ENCODE data around the gene ZNF620. TPM values are rescaled to one million over a fixed set of nuclear protein-coding genes. Genes with fewer than 3 reads are reported as not detected.

The ZNF620 gene
- total RNA-seq (1 to 10 TPM; 1.3 to 3.6 (median 2.7) TPM), polyA plus RNA-seq (1 to 10 TPM; 1.4 to 1.9 TPM)
- long read RNA-seq, donor 1, partial matches to known transcripts = 0 of 2 reads
- long read RNA-seq, donor 1, other reads (novel, unspliced or antisense) = 1 of 2 reads
- long read RNA-seq, donor 2, partial matches to known transcripts = 0 of 4 reads
- long read RNA-seq, donor 2, other reads (novel, unspliced or antisense) = 2 of 4 reads
- long read RNA-seq, donor 3, partial matches to known transcripts = 0 of 7 reads
- long read RNA-seq, donor 3, other reads (novel, unspliced or antisense) = 5 of 7 reads

DNA sequence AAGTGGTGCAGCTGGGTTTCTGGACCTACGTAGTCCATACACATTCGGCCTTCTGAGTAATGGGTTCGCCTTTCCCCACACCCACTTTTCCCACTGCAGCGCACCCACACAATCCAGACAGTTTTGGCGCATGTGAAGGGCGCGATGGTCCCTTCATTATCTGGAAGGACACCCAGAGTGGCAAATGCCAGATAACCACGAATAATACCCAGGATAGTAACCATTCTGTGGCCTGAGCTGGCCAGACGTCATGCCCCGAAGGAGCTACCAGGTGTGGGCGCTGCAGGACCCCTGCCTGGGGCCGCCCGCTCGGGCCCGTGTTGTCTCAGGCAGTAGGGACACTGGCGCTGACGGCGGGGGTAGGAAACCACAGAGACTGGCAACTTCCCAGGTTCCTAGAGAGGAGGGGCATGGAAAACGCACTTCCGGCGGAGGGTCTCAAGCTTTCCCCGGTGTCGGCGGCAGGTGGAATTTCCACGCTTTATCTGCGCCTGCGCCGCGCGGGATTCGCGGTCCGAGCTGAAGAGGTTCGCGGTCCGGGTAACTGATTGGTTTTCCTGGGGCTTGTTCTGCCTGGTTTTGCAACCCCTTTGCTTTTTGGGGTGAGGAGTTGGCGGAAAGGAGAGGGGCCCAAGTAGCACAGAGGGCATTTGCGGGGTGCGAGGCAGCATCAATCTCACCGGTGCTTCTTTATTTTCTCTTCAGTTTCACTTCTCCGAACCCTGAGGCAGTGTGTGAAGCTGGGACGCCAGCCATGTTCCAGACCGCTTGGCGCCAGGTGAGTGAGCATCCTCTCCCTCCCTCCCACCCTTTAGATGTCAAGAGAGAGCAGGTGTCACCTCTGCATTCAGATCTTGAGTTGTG lies at the start of gene ZNF620:
Gene ZNF620, plus strand, starts transcription at position 441 of the 864 bp plus-strand sequence. Its CDS starts 314 bp downstream, at position 755.
- Histone ChIP-seq H3K27me3 (no peaks in the 10 kb centered on the region), H3K27ac (peak within 1 kb of the TSS; percentile 38 to 85 (median 74)), H3K9me3 (no peaks in the 10 kb centered on the region), H3K4me1 (peaks cover 0 to 24% (median 12%) of the 10 kb centered on the region in 9 donors), H3K36me3 (peaks cover 0 to 24% (median 0%) of the 10 kb centered on the region in 9 donors), H3K4me3 (peak within 1 kb of the TSS; percentile 46 to 77 (median 68))
- intact Hi-C loops (cut with DNase I) = loop anchor here in 1 of 10 donors (5.0 kb wide), 1 partner anchor 49 kb away; the partner anchor contains the start of gene RPL14
- WGBS, 2 donors = 5 to 6% methylated on average over 44 of the region's 44 CpGs
- peak; percentile 73 to 86 for DNase-seq
- TF ChIP-seq, protein P1, sequence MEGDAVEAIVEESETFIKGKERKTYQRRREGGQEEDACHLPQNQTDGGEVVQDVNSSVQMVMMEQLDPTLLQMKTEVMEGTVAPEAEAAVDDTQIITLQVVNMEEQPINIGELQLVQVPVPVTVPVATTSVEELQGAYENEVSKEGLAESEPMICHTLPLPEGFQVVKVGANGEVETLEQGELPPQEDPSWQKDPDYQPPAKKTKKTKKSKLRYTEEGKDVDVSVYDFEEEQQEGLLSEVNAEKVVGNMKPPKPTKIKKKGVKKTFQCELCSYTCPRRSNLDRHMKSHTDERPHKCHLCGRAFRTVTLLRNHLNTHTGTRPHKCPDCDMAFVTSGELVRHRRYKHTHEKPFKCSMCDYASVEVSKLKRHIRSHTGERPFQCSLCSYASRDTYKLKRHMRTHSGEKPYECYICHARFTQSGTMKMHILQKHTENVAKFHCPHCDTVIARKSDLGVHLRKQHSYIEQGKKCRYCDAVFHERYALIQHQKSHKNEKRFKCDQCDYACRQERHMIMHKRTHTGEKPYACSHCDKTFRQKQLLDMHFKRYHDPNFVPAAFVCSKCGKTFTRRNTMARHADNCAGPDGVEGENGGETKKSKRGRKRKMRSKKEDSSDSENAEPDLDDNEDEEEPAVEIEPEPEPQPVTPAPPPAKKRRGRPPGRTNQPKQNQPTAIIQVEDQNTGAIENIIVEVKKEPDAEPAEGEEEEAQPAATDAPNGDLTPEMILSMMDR (IDR thresholded peaks at IDR 0.05) = peak in 7 of 9 donors; percentile 17 to 61 (median 34)
- peak; percentile 92 to 98 (median 96) for ATAC-seq

DNA sequence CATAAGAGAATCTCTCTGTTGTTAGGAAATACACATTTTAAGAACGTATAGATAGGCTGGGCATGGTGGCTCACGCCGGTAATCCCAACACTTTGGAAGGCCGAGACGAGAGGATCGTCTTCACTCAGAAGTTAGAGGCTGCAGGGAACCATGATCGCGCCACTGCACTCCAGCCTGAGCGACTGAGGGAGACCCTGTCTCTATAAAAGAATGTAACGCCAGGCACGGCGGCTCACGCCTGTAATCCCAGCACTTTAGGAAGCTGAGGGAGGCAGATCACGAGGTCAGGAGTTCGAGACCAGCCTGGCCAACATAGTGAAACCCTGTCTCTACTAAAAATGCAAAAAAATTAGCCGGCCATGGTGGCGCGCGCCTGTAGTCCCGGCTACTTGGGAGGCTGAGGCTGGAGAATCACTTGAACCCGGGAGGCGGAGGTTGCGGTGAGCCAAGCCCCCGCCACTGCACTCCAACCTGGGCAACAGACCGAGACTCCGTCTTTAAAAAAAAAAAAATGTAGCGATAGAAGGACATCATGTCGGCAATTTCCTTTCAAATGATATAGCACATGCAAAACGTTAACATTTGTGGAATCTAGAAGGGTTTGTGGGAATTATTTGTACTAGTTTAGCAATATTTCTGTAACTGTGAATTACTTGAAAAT lies 49.4 kb upstream of the ZNF620 start:
- H3K27me3 ChIP-seq = no peaks in the 10 kb centered on the region
- intact Hi-C loops (cut with DNase I) = loop anchor here in 8 of 10 donors (5.0 to 10.0 kb wide), 8 partner anchors 51 to 1658 kb away; partner anchors contain the start of genes ZNF621 (in 4 of the 8), ULK4 (in 1 of the 8) and ZNF620 (in 1 of the 8)
- TF ChIP-seq, protein P1 (IDR thresholded peaks at IDR 0.05) = no peak
- H3K27ac ChIP-seq = peak overlapping the region; percentile 83 to 96 (median 91)
- ATAC-seq = no peak
- DNase-seq = no peak
- H3K4me3 ChIP-seq = peak overlapping the region; percentile 69 to 99 (median 91)
- H3K36me3 ChIP-seq = peaks cover 0 to 36% (median 25%) of the 10 kb centered on the region in 9 donors
- H3K4me1 ChIP-seq = peaks cover 8 to 56% (median 41%) of the 10 kb centered on the region in 9 donors
- 46 to 53% methylated on average over 29 of the region's 29 CpGs for WGBS, 2 donors
- H3K9me3 ChIP-seq = no peaks in the 10 kb centered on the region

DNA sequence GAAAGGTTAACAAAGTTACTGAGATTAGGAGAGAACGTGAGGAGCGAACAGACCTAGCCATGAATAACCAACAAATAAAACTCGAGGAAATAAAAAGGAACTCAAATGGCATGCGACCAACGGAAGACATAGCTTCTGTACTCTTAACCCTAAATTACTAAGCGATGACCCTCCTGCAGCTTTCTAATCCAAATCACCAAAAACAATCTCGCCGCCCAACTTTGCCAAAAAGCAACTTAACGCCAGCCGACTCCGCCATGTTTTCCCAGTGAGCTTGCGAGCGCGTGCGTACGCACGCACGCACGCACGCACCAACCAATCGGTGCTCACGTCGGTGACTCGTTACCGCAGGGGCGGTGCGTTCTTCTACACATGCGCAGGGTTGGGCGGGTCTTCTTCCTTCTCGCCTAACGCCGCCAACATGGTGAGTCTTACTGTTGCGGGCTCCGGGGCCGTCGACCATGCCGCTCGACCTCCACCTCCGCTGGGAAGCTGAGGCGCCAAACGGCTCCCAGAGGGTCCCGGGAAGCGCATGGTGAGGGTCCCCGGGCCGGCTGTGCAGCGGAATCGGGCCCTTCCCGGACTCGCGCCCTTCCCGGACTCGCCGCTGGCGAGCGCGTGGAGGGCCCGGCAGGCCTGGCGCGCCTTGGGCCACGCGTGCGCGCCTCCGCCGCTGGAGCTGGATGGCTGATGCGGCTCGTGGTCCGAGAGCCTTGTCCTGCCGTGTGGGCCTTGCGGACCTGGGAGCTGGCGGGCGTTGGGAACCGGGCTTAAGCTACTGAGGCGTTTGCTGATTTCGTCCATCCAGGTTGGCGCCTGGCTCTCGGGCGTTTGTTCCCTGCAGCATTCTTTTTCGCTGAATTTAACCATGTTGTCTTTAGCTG lies 48.7 kb upstream of the ZNF620 start, which contains the start of gene RPL14:
Gene RPL14, plus strand, starts transcription at position 400 of the 884 bp plus-strand sequence. Its CDS starts 133 bp downstream, at position 533.
- WGBS, 2 donors = 0% methylated on average over 79 of the region's 79 CpGs
- ATAC-seq = peak; percentile 89 to 93 (median 90)
- peaks cover 7 to 50% (median 36%) of the 10 kb centered on the region in 9 donors for H3K4me1 ChIP-seq

More for the DNA sequence above, 48.7 kb upstream of the ZNF620 start, which contains the start of gene RPL14:
- no peaks in the 10 kb centered on the region for H3K9me3 ChIP-seq
- TF ChIP-seq, protein P1 (IDR thresholded peaks at IDR 0.05) = no peak
- H3K27me3 ChIP-seq = no peaks in the 10 kb centered on the region
- intact Hi-C loops (cut with DNase I) = loop anchor here in 8 of 10 donors (5.0 to 10.0 kb wide), 8 partner anchors 50 to 1658 kb away; partner anchors contain the start of genes ZNF621 (in 4 of the 8), ULK4 (in 1 of the 8) and ZNF620 (in 1 of the 8)
- peak; percentile 95 to 97 for DNase-seq
- H3K27ac ChIP-seq = peak within 1 kb of the TSS; percentile 83 to 96 (median 91)
- peak within 1 kb of the TSS; percentile 69 to 99 (median 91) for H3K4me3 ChIP-seq
- H3K36me3 ChIP-seq = peaks cover 0 to 44% (median 31%) of the 10 kb centered on the region in 9 donors

All from heart right ventricle (tissue), 16 donors.